Activated CD4-positive, alpha-beta T cell treated with anti-CD3 and anti-CD28 coated beads for 36 hours (primary cell): ENCODE measurements around the gene PAFAH1B2. TPM values are rescaled to one million over a fixed set of nuclear protein-coding genes. Genes with fewer than 3 reads are reported as not detected.
A peak's percentile ranks its signal among the peaks of the same experiment; 100 is the strongest.

Experiments
- ATAC-seq: fragments of 200-7000 bp; cut with Tn5 transposase; one replicate; pipeline ENCODE4 v1.10.0; 2021; ENCODE audit warnings: mild to moderate bottlenecking, moderate library complexity
- CTCF ChIA-PET: fragments of 350-600 bp; sonication (Branson Sonifier 250); formaldehyde crosslinking; loops from one replicate; lab custom pipeline; 2021; ENCODE audit warnings: antibody characterized with exemption; lab: Charles Lee
- POLR2A ChIA-PET: fragments of 350-600 bp; sonication (Branson Sonifier 250); formaldehyde crosslinking; loops from one replicate; lab custom pipeline; 2021; ENCODE audit warnings: antibody characterized with exemption, inconsistent platforms; lab: Charles Lee
- DNase-seq: peaks from one replicate; pipeline ENCODE4 v3.0.0-alpha.2; 2020
- H3K27ac Mint-ChIP-seq: one replicate; pipeline ENCODE4 v1.8.0; 2021; ENCODE audit warnings: mixed read lengths
- H3K27me3 Mint-ChIP-seq: one replicate; pipeline ENCODE4 v1.8.0; 2021; ENCODE audit warnings: mixed read lengths
- H3K36me3 Mint-ChIP-seq: one replicate; pipeline ENCODE4 v1.8.0; 2021; ENCODE audit warnings: low read depth, mixed read lengths
- H3K4me1 Mint-ChIP-seq: one replicate; pipeline ENCODE4 v1.8.0; 2021; ENCODE audit warnings: mixed read lengths
- H3K4me3 Mint-ChIP-seq: one replicate; pipeline ENCODE4 v1.8.0; 2021; ENCODE audit warnings: mild to moderate bottlenecking, moderate library complexity, mixed read lengths
- H3K9me3 Mint-ChIP-seq: one replicate; pipeline ENCODE4 v1.8.0; 2021; ENCODE audit warnings: low read depth, mixed read lengths
- intact Hi-C, 2 experiments: fragments of 100-400 bp; cut with DNase I in 1 of 2; cut with micrococcal nuclease in 1 of 2; formaldehyde crosslinking; loops; one replicate each; pipeline versions ENCODE4 v1.14.2 to v1.15.1; 2022 to 2024; cut with DNase I, micrococcal nuclease
- total RNA-seq, 2 experiments: library from RNA; stranded (reverse); gene quantifications; one replicate each; pipeline ENCODE4 v1.2.3, GENCODE V29; 2021

PAFAH1B2 gene
- total RNA-seq, 2 experiments from 2014 or later, result 44.8 to 57.5 TPM

- DNase-seq (no peak), ATAC-seq (no peak)
- peak overlapping the region; percentile 99 for H3K4me3 Mint-ChIP-seq
- no peaks in the 10 kb centered on the region for H3K9me3 Mint-ChIP-seq
- H3K27ac Mint-ChIP-seq, result no peak overlapping the region
- H3K36me3 Mint-ChIP-seq, result peaks cover 37% of the 10 kb centered on the region
- intact Hi-C loops, result no loop called here
- ChIA-PET CTCF (interaction anchor here (0.8 to 4.0 kb wide), 7 partner anchors 14 to 356 kb away, joined by 3 to 35 read pairs (median 3); partner anchors contain the start of gene SIDT2), POLR2A (interaction anchor here (0.6 kb wide), 1 partner anchor 33 kb away, joined by 4 read pairs; no protein-coding TSS in a partner anchor)
- no peaks in the 10 kb centered on the region for H3K27me3 Mint-ChIP-seq
- peaks cover 47% of the 10 kb centered on the region for H3K4me1 Mint-ChIP-seq
Observed at GRCh38 chr11:117146521-117146920, 2.4 kb downstream of the PAFAH1B2 start.

- CTCF ChIA-PET, result interaction anchor here (0.7 kb wide), 2 partner anchors 9 to 27 kb away, joined by 3 to 5 read pairs; partner anchors contain the start of gene SIDT2
- Mint-ChIP-seq H3K27me3 (no peaks in the 10 kb centered on the region), H3K27ac (no peak overlapping the region), H3K4me3 (no peak overlapping the region), H3K9me3 (no peaks in the 10 kb centered on the region), H3K4me1 (peaks cover 23% of the 10 kb centered on the region), H3K36me3 (peaks cover 26% of the 10 kb centered on the region)
- POLR2A ChIA-PET, result interaction anchor here (1.2 kb wide), 1 partner anchor 27 kb away, joined by 3 read pairs; the partner anchor contains the start of gene SIDT2
- intact Hi-C loops, result no loop called here
- ATAC-seq, result no peak
- no peak for DNase-seq
Observed at GRCh38 chr11:117152066-117152465, 8.0 kb downstream of the PAFAH1B2 start.

- DNase-seq (no peak), ATAC-seq (no peak)
- ChIA-PET POLR2A (no interaction called here), CTCF (interaction anchor here (0.6 to 0.9 kb wide), 2 partner anchors 72 to 377 kb away, joined by 3 read pairs; no protein-coding TSS in a partner anchor)
- Mint-ChIP-seq H3K27me3 (no peaks in the 10 kb centered on the region), H3K4me1 (peaks cover 17% of the 10 kb centered on the region), H3K4me3 (no peak overlapping the region), H3K9me3 (no peaks in the 10 kb centered on the region), H3K36me3 (peaks cover 23% of the 10 kb centered on the region), H3K27ac (no peak overlapping the region)
- intact Hi-C loops, result no loop called here
Observed at GRCh38 chr11:117154468-117154867, 10.4 kb downstream of the PAFAH1B2 start.

- Mint-ChIP-seq H3K27ac (no peak overlapping the region), H3K4me3 (no peak overlapping the region), H3K27me3 (no peaks in the 10 kb centered on the region), H3K9me3 (no peaks in the 10 kb centered on the region), H3K4me1 (peaks cover 7% of the 10 kb centered on the region), H3K36me3 (peaks cover 29% of the 10 kb centered on the region)
- ATAC-seq (no peak), DNase-seq (no peak)
- ChIA-PET POLR2A (no interaction called here), CTCF (interaction anchor here (1.2 kb wide), 1 partner anchor 69 kb away, joined by 3 read pairs; no protein-coding TSS in a partner anchor)
- intact Hi-C loops, result no loop called here
Observed at GRCh38 chr11:117157507-117157906, 13.4 kb downstream of the PAFAH1B2 start.

- Mint-ChIP-seq H3K27ac (no peak overlapping the region), H3K9me3 (no peaks in the 10 kb centered on the region), H3K4me3 (no peak overlapping the region), H3K36me3 (peaks cover 29% of the 10 kb centered on the region), H3K27me3 (no peaks in the 10 kb centered on the region), H3K4me1 (peaks cover 6% of the 10 kb centered on the region)
- peak; percentile 33 for ATAC-seq
- intact Hi-C loops, result no loop called here
- ChIA-PET CTCF (interaction anchor here (1.0 to 1.4 kb wide), 2 partner anchors 11 to 13 kb away, joined by 4 to 6 read pairs; no protein-coding TSS in a partner anchor), POLR2A (interaction anchor here (0.5 kb wide), 1 partner anchor 11 kb away, joined by 5 read pairs; no protein-coding TSS in a partner anchor)
- DNase-seq, result no peak
Observed at GRCh38 chr11:117159892-117160291, 15.8 kb downstream of the PAFAH1B2 start.

- CTCF ChIA-PET, result interaction anchor here (0.6 to 1.4 kb wide), 5 partner anchors 9 to 67 kb away, joined by 3 to 6 read pairs (median 4); no protein-coding TSS in a partner anchor
- POLR2A ChIA-PET, result interaction anchor here (0.7 kb wide), 1 partner anchor 66 kb away, joined by 4 read pairs; no protein-coding TSS in a partner anchor
- no peak overlapping the region for H3K27ac Mint-ChIP-seq
Observed at GRCh38 chr11:117160826-117161225, 16.7 kb downstream of the PAFAH1B2 start.

GRCh38 chr11:117166491-117166890 lies 22.4 kb downstream of the PAFAH1B2 start:
- DNase-seq (no peak), ATAC-seq (no peak)
- Mint-ChIP-seq H3K36me3 (peaks cover 37% of the 10 kb centered on the region), H3K27me3 (no peaks in the 10 kb centered on the region), H3K27ac (peak overlapping the region; percentile 6), H3K9me3 (no peaks in the 10 kb centered on the region), H3K4me3 (no peak overlapping the region), H3K4me1 (peaks cover 4% of the 10 kb centered on the region)
- intact Hi-C loops, result no loop called here
- ChIA-PET CTCF (interaction anchor here (0.6 to 1.2 kb wide), 4 partner anchors 9 to 394 kb away, joined by 3 to 6 read pairs (median 4); partner anchors contain the start of gene BUD13), POLR2A (interaction anchor here (0.6 kb wide), 1 partner anchor 172 kb away, joined by 3 read pairs; no protein-coding TSS in a partner anchor)

More at GRCh38 chr11:117160826-117161225, 16.7 kb downstream of the PAFAH1B2 start:
- Mint-ChIP-seq H3K36me3 (peaks cover 36% of the 10 kb centered on the region), H3K9me3 (no peaks in the 10 kb centered on the region), H3K4me3 (no peak overlapping the region), H3K27me3 (no peaks in the 10 kb centered on the region), H3K4me1 (peaks cover 6% of the 10 kb centered on the region)
- no peak for DNase-seq
- intact Hi-C loops, result no loop called here
- no peak for ATAC-seq

GRCh38 chr11:117169736-117170135 lies 25.6 kb downstream of the PAFAH1B2 start:
- no peak overlapping the region for H3K4me3 Mint-ChIP-seq
- no peaks in the 10 kb centered on the region for H3K27me3 Mint-ChIP-seq
- ATAC-seq (no peak), DNase-seq (no peak)
- intact Hi-C loops, result loop anchor here in 1 of 2 experiments (10.0 kb wide), 1 partner anchor 155 kb away; the partner anchor contains the start of gene CEP164
- no peaks in the 10 kb centered on the region for H3K9me3 Mint-ChIP-seq
- peaks cover 24% of the 10 kb centered on the region for H3K36me3 Mint-ChIP-seq
- H3K4me1 Mint-ChIP-seq, result peaks cover 15% of the 10 kb centered on the region
- ChIA-PET CTCF (interaction anchor here (0.6 to 1.4 kb wide), 6 partner anchors 10 to 125 kb away, joined by 3 to 7 read pairs (median 3); no protein-coding TSS in a partner anchor), POLR2A (interaction anchor here (0.6 kb wide), 2 partner anchors 64 to 317 kb away, joined by 3 to 9 read pairs; no protein-coding TSS in a partner anchor)
- no peak overlapping the region for H3K27ac Mint-ChIP-seq

GRCh38 chr11:117170210-117170609 lies 26.1 kb downstream of the PAFAH1B2 start:
- POLR2A ChIA-PET, result interaction anchor here (0.6 kb wide), 1 partner anchor 317 kb away, joined by 3 read pairs; no protein-coding TSS in a partner anchor
- intact Hi-C loops, result loop anchor here in 1 of 2 experiments (10.0 kb wide), 1 partner anchor 155 kb away; the partner anchor contains the start of gene CEP164
- Mint-ChIP-seq H3K36me3 (peaks cover 22% of the 10 kb centered on the region), H3K27ac (no peak overlapping the region), H3K9me3 (no peaks in the 10 kb centered on the region), H3K4me1 (peaks cover 15% of the 10 kb centered on the region), H3K4me3 (no peak overlapping the region), H3K27me3 (no peaks in the 10 kb centered on the region)
- CTCF ChIA-PET, result interaction anchor here (0.6 to 1.4 kb wide), 5 partner anchors 11 to 64 kb away, joined by 3 to 5 read pairs (median 3); no protein-coding TSS in a partner anchor
- DNase-seq, result no peak
- ATAC-seq, result no peak

GRCh38 chr11:117171007-117171403 lies 26.9 kb downstream of the PAFAH1B2 start:
- H3K4me3 Mint-ChIP-seq, result no peak overlapping the region
- ChIA-PET POLR2A (no interaction called here), CTCF (interaction anchor here (1.1 to 2.5 kb wide), 2 partner anchors 10 to 56 kb away, joined by 5 to 9 read pairs; no protein-coding TSS in a partner anchor)
- H3K36me3 Mint-ChIP-seq, result peaks cover 18% of the 10 kb centered on the region
- H3K9me3 Mint-ChIP-seq, result no peaks in the 10 kb centered on the region
- ATAC-seq, result no peak
- H3K27me3 Mint-ChIP-seq, result no peaks in the 10 kb centered on the region
- intact Hi-C loops, result loop anchor here in 1 of 2 experiments (10.0 kb wide), 1 partner anchor 154 kb away; the partner anchor contains the start of gene CEP164
- no peak overlapping the region for H3K27ac Mint-ChIP-seq
- no peak for DNase-seq
- peaks cover 15% of the 10 kb centered on the region for H3K4me1 Mint-ChIP-seq

- DNase-seq, result no peak
- Mint-ChIP-seq H3K4me3 (no peak overlapping the region), H3K27ac (peak overlapping the region; percentile 47), H3K4me1 (peaks cover 15% of the 10 kb centered on the region), H3K36me3 (peaks cover 13% of the 10 kb centered on the region), H3K27me3 (no peaks in the 10 kb centered on the region), H3K9me3 (no peaks in the 10 kb centered on the region)
- POLR2A ChIA-PET, result interaction anchor here (1.3 to 1.5 kb wide), 3 partner anchors 9 to 27 kb away, joined by 3 to 5 read pairs (median 4); partner anchors contain the start of gene PAFAH1B2
- peak; percentile 30 for ATAC-seq
- intact Hi-C loops, result loop anchor here in 1 of 2 experiments (10.0 kb wide), 1 partner anchor 153 kb away; the partner anchor contains the start of gene CEP164
- CTCF ChIA-PET, result interaction anchor here (1.1 to 2.5 kb wide), 4 partner anchors 9 to 112 kb away, joined by 3 to 16 read pairs (median 7); no protein-coding TSS in a partner anchor
Observed at GRCh38 chr11:117171404-117172061, 27.4 kb downstream of the PAFAH1B2 start.
